HG03039 (cell line): Measurements from ENCODE around the gene SPDYE16.
"Not testable (repeated sequence)": the region's sequence is repeated elsewhere in the genome, so short reads cannot be mapped to it uniquely, and the experiment has no call there.

Experiments
- ATAC-seq: cut with Tn5 transposase; IDR thresholded peaks from one replicate; pipeline ENCODE4 v1.9.1; 2021; ENCODE audit warnings: mild to moderate bottlenecking, moderate library complexity; ENCODE audit not compliant: unreplicated experiment

Gene SPDYE16

GRCh38 chr7:76543197-76543596 is at the start of gene SPDYE16:
SPDYE16 (minus strand) TSS chr7:76543297; CDS start chr7:76541459, 1,838 bp downstream.
- not testable (repeated sequence) for ATAC-seq

- ATAC-seq: not testable (repeated sequence)
Measured at GRCh38 chr7:76592694-76593093, 49.6 kb upstream of the SPDYE16 start.

- not testable (repeated sequence) for ATAC-seq
Measured at GRCh38 chr7:76591602-76592304, 48.7 kb upstream of the SPDYE16 start.

- not testable (repeated sequence) for ATAC-seq
Measured at GRCh38 chr7:76591033-76591432, 47.9 kb upstream of the SPDYE16 start.

- ATAC-seq: not testable (repeated sequence)
Measured at GRCh38 chr7:76588586-76588985, 45.5 kb upstream of the SPDYE16 start.

- not testable (repeated sequence) for ATAC-seq
Measured at GRCh38 chr7:76586585-76587315, 43.7 kb upstream of the SPDYE16 start.

- ATAC-seq: not testable (repeated sequence)
Measured at GRCh38 chr7:76583636-76584281, 40.7 kb upstream of the SPDYE16 start.

GRCh38 chr7:76582848-76583631 is 39.9 kb upstream of the SPDYE16 start:
- not testable (repeated sequence) for ATAC-seq

GRCh38 chr7:76575919-76576655 is 33.0 kb upstream of the SPDYE16 start:
- ATAC-seq: not testable (repeated sequence)

GRCh38 chr7:76575431-76575830 is 32.3 kb upstream of the SPDYE16 start:
- not testable (repeated sequence) for ATAC-seq

GRCh38 chr7:76572296-76572695 is 29.2 kb upstream of the SPDYE16 start:
- ATAC-seq: not testable (repeated sequence)

GRCh38 chr7:76570324-76570775 is 27.3 kb upstream of the SPDYE16 start:
- ATAC-seq: not testable (repeated sequence)

- not testable (repeated sequence) for ATAC-seq
Measured at GRCh38 chr7:76568742-76569141, 25.6 kb upstream of the SPDYE16 start.

GRCh38 chr7:76567753-76568152 is 24.7 kb upstream of the SPDYE16 start:
- ATAC-seq: not testable (repeated sequence)

- not testable (repeated sequence) for ATAC-seq
Measured at GRCh38 chr7:76567311-76567710, 24.2 kb upstream of the SPDYE16 start.

- ATAC-seq: not testable (repeated sequence)
Measured at GRCh38 chr7:76565001-76565400, 21.9 kb upstream of the SPDYE16 start.

- ATAC-seq: not testable (repeated sequence)
Measured at GRCh38 chr7:76561342-76561741, 18.2 kb upstream of the SPDYE16 start.

- ATAC-seq: not testable (repeated sequence)
Measured at GRCh38 chr7:76560157-76560556, 17.1 kb upstream of the SPDYE16 start.

GRCh38 chr7:76559685-76560084 is 16.6 kb upstream of the SPDYE16 start:
- not testable (repeated sequence) for ATAC-seq

- not testable (repeated sequence) for ATAC-seq
Measured at GRCh38 chr7:76551992-76552391, 8.9 kb upstream of the SPDYE16 start.
